Stimulated activated CD8-positive, alpha-beta memory T cell treated with anti-CD3 and anti-CD28 coated beads, Interleukin-15, amount 100 ng/mL, for 48 hours (primary cell): Measurements from ENCODE around the gene GEN1.

Experiments used
- DNase-seq, 2 donors: peaks; one replicate each; pipeline ENCODE4 v3.0.0-alpha.2; 2020; ENCODE audit warnings: low read depth in 2 of 2

The GEN1 gene, protein sequence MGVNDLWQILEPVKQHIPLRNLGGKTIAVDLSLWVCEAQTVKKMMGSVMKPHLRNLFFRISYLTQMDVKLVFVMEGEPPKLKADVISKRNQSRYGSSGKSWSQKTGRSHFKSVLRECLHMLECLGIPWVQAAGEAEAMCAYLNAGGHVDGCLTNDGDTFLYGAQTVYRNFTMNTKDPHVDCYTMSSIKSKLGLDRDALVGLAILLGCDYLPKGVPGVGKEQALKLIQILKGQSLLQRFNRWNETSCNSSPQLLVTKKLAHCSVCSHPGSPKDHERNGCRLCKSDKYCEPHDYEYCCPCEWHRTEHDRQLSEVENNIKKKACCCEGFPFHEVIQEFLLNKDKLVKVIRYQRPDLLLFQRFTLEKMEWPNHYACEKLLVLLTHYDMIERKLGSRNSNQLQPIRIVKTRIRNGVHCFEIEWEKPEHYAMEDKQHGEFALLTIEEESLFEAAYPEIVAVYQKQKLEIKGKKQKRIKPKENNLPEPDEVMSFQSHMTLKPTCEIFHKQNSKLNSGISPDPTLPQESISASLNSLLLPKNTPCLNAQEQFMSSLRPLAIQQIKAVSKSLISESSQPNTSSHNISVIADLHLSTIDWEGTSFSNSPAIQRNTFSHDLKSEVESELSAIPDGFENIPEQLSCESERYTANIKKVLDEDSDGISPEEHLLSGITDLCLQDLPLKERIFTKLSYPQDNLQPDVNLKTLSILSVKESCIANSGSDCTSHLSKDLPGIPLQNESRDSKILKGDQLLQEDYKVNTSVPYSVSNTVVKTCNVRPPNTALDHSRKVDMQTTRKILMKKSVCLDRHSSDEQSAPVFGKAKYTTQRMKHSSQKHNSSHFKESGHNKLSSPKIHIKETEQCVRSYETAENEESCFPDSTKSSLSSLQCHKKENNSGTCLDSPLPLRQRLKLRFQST

DNA sequence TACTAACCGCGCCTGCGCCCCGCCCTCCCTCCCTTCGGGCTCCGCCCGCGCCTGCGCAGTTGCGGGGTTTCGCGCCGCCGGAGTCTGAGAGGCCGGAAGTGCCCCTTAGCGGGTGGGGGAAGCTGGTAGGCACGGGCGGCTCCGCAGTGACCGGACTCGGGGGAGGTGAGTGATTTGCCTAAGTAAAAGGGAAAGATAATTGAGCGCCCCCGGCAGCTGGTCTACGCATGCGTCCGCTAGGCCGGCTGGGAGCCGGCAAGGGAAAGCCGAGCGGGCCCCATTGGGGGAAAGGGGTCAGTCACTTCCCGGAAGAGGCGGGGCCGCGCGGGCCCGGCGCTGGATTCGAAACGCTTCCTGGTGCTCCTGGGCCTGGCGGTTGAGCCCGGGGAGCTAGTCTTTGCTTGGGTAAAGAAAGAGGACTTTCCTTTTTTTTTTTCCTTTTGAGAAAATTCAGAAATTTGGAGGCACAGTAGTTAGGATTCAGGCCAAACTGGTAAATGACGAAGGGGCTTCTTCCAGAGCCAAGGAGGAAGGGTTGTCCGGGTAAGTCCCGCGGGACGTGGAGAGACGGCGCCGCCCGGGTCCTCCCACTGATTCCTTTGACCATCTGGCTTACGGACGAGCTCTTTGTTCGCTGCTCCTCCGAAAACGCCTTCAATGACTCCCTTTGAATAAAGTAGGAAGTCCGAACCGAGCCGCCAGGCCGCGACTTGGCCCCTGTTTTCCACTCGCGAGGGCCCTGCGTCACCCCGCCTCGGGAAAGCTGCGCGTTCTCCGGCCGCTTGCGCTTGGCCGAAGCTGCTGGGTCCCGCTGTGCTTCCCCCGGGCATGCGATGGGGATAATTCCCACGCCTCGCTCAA, at the start of gene GEN1, which contains the start of gene SMC6:
Gene GEN1, plus strand, starts transcription at position 336 of the 861 bp plus-strand sequence. CDS start 5,806 bp downstream, outside the sequence.
Gene SMC6, minus strand, starts transcription at position 8 of the 861 bp plus-strand sequence. CDS start 7,864 bp downstream, outside the sequence.
- peak; percentile 88 for DNase-seq

- no peak for DNase-seq
Observed at GRCh38 chr2:17706845-17707244, 47.1 kb upstream of the GEN1 start.

DNA sequence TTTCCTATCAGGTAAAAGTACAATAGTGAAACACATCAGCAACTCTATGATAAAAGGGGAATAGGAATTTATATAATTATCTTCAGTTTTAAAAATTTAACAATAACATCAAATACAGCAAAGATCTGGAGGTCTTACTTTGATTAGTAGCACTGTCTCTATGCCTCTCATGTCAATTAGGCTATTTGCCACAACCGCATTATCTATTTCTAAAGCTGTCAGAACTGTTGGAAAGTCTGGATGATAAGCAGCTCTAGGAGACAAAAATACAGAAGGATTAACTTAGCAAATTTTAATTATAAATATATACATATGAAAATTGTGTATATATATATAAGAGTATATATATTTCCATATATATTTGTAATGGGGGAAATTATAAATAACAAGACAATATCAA, 45.4 kb upstream of the GEN1 start:
- no peak for DNase-seq

DNA sequence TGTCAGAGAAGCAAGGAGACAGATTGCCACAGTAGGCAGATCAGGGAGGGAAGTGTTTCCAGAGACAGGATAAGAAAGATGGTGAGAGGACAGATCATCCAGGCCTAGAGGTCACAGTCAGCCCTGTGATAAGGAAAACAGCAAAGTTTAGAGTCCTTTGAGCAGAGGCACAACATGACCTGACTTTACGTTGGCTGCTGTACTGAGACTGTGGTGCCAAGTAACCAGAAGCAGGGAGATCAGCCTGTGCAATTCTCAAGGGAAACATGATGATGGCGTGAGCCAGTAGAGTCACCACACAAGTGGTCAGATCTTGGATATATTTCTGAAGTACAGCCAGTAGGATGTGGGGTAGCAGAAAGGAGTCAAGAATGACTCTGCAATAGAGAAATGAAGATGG, 44.0 kb upstream of the GEN1 start:
- no peak for DNase-seq

DNA sequence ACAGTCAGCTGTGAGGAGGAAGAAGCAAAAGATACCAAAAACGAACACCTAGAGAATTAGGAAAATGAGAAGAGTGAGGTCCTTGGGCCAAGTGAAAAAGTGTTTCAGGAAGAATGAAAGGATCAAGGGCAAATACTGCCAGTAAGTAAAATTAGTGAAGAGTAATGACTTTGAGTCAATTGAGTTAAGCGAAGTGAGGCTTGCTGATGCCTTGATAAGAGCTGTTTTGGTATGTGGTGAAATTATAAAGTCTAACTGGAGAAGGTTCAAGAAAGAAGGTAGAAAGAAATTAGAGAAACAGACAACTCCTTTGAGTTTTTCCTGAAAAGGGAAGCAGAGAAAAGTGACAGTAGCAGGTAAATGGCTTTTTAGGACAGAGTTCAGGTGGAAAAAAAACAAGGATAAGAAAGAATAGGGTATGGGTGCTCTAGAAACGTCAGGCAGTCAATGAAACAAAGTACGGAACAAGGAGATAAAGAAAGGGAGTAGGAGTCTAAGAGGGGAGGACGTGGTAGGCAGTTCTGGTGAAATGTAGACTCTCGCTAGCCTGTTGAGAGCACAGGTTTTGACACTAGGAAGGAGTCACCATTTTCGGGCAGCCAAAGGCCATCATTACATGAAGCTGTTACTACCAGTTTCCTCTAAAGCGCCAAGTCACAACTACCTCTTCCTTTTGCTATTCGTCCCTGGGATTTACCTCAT, 43.2 kb upstream of the GEN1 start:
- DNase-seq = no peak

DNA sequence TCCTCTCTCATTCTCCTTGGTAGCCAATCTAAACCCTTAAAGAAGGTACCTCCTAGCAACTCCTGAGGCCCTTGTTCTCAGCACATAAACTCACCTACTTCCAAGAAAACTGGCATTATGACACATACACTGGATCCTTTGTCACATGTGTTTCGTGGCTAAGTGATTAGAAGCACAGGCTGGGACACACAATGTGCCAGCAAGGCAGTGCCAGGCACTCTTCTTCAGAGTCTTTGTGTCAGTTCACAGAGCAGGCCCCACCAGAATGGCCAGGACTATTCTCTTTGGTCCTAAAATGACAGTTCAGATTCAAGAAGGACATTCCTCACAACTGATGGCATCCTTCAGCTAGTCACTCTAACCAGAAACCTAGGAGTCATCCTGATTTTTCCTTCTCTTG, 40.6 kb upstream of the GEN1 start:
- DNase-seq = no peak

- DNase-seq = no peak
Observed at GRCh38 chr2:17717666-17718065, 36.3 kb upstream of the GEN1 start.

DNA sequence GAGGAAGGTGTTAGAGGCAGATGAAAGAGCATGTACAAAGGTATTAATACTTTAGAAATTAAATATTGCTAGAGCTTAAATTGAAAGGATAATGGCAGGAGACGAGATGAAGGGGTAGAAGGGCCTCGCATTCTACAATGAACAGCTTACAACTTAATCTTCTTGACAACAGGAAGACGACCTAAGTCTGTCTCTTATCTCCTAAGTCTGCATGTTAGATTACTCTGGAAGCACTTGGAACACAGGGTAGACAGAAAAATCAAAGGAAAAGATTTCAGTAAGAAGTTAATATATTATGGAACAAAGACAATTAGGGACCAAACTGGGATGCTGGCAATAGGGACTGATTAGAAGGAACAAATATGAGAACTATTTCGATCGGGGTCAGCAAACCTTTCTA, 35.2 kb upstream of the GEN1 start:
- DNase-seq = no peak

GRCh38 chr2:17719562-17720371, 34.2 kb upstream of the GEN1 start:
- DNase-seq = no peak

DNA sequence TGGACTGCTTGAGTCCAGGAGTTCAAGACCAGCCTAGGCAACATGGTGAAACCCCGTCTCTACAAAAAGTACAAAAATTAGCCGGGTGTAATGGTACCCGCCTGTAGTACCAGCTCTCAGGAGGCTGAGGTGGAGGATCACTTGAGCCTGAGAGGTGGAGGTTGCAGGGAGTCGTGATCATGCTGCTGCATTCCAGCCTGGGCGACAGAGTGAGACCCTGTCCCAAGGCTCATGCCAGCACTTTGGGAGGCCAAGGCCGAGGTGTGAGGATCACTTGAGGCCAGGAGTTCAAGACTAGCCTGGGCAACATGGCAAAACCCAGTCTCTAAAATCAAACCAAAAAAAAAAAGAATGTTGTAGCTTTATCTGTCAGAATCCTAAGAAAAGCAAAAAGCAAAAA, 25.7 kb upstream of the GEN1 start:
- no peak for DNase-seq

- DNase-seq = no peak
Observed at GRCh38 chr2:17729880-17730279, 24.1 kb upstream of the GEN1 start.

DNA sequence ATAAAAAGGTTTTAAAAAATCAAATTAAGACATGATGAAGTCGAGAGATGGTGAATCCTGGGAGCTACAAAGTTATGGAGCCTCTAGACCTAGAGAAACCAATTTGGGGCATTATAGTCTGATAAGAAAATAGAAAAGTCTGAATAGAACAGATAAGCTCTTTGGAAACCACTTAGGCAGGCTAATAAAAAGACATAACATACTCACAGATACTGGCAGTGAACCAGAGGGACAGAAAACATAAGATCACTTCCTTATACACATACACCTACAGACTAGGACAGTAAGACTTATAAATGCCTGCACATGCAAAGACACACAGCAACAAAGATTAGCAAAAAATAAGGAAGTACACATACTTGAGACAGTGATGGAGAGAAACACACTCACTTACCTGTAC, 20.3 kb upstream of the GEN1 start:
- no peak for DNase-seq

DNA sequence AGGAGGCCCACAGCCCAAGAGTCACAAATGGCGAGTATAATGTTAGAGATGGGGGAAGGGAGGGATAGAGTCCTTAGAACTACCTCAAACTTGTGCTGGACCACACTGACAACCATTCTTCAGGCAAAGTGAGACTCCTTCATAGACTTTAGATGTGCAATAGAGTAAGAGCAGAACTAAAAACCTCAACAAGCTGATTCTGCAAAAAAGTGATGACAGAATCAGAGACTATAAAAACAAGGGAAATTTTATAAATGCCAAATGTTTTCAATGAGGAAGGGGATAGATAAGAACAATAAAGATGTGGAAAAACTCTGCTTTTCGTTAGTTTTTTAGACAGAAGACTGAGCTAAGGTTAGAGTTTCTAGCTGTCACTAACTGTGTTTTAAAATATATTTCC, 18.1 kb upstream of the GEN1 start:
- DNase-seq = no peak

DNA sequence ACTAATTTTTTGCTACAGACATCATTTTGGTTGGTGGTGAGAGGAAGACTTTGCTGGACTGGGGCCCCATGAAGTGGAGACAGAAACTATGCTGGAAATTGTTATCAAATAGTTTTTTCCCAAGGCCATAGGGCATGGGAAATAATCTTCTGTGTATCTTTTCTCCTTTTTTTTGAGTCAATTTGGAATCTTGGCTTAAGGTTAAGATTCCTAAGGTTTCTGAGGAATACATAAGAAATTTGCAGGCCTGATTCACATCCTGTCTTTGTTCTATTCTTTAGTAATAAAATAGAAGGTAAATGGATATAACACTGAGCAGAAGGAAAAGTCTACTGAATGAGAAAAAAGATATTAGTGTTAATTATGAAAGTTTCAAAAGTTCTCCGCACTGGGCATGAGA, 16.9 kb upstream of the GEN1 start:
- DNase-seq = no peak

- DNase-seq = no peak
Observed at GRCh38 chr2:17740203-17740602, 13.7 kb upstream of the GEN1 start.

DNA sequence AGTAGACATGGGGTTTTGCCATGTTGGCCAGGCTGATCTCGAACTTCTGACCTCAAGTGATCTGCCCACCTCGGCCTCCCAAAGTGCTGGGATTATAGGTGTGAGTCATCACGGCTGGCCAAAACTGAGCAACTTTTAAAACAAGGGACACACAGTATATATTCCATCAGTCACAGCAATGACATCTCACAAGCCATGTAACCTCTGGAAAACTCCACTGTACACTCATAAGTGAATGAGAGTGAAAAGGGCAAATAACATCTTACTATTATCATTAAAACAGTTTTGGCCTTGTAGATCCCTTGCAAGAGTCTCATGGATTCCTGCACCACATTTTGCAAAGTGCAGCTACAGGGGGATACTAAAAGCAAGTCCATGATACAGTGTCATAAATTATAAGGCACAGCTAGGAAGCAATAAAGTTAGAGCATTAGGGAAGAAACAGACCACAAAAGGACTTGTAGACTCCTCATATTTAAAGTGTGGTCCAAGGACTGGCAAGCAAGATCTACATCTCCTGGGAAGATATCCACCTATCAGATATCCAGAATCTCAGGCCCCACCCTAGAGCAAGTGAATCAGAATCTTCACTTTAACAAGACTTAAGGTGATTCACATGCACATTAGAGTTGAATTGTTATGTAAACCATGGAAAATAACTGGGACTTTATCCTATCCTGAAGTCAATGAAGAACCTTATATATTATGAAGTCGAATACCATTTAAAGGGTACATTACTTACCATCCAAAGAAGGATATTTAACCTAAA, 6.1 kb upstream of the GEN1 start:
- DNase-seq = no peak

- no peak for DNase-seq
Observed at GRCh38 chr2:17748745-17749144, 5.2 kb upstream of the GEN1 start.

DNA sequence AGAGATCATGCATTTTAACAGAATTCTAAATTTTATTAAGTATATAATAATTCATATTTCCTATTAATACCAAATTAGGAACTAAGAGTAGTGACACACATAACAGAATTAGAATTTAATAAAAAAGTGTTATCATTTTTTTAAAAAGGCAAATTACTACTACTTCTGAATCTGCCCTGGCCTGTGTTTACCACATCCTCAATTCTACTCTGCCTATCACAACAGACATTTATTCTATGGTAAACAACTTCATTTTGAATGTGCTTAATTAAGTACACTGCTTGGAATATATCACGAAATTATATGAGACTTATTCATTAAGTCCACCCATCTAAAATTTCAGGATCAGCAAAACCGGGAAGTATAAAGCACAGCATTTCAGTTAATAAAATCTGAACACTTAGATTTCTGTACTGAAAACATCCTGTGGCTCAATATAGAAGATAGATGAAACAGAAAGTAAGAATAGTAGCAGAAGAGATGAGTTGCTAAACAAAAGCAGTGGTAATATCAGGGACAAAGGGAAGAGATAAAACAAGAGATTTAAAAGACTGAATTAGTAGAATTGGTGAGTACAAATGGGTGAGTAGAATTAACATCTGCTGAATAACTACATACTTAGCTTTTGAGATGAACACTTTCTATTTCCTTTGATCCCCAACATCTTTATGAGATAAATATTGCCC, 4.0 kb upstream of the GEN1 start:
- no peak for DNase-seq

DNA sequence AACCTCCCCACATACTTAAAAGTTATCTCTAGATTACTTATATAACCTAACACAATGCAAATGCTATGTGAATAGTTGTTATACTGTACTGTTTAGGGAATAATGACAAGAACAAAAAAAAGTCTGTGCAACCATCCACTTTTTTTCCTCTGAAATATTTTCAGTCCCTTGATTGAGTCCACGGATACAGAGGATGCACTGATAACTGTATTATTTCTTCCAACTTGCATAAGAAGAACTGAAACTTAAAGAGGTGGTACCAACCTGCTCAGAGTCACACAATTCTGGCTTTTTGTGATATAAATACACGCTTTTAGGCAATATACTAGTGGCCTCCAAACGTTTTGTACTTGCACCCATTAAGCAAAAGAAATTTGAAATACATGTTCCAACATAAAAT, 1.7 kb upstream of the GEN1 start:
- DNase-seq = no peak
